Neural progenitor cell (in vitro differentiated cells): ENCODE data around the gene NFXL1.

ENCODE experiments used
- EZH2 ChIP-seq: fragments of 200-600 bp; sonication (generic); IDR thresholded peaks from 2 replicates; pipeline ENCODE4 v1.6.1; 2017; ENCODE audit warnings: antibody characterized with exemption, mild to moderate bottlenecking, moderate library complexity
- EZH2phosphoT487 ChIP-seq: fragments of 200-600 bp; sonication (generic); IDR thresholded peaks from 2 replicates; pipeline ENCODE4 v1.6.1; 2017; ENCODE audit warnings: antibody characterized with exemption
- TF ChIP-seq, protein P1 (sequence below): fragments of 200-600 bp; sonication (generic); IDR thresholded peaks from 2 replicates; pipeline ENCODE4 v1.5.1; 2017; ENCODE audit warnings: antibody characterized with exemption, mild to moderate bottlenecking

DNA sequence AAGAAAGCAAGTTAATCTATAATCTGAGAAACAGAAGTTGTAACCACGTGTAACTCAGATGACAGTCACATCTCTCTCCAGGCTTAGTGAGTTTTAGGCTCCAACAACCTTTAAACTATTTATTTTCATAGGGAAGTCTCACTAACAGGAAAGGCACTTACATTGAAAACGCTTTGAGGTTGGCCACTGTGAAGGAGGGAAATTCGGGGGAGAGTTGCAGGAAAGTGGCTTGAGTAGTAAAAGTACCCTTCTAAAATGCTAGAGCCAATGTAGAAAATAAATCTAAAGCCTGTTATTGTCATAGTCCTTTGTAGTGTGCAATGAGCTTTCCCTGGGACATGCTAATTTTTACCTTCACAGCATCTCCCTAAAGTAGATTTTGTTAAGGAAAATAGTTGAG, 995 bp upstream of the NFXL1 start:
- TF ChIP-seq, protein P1, sequence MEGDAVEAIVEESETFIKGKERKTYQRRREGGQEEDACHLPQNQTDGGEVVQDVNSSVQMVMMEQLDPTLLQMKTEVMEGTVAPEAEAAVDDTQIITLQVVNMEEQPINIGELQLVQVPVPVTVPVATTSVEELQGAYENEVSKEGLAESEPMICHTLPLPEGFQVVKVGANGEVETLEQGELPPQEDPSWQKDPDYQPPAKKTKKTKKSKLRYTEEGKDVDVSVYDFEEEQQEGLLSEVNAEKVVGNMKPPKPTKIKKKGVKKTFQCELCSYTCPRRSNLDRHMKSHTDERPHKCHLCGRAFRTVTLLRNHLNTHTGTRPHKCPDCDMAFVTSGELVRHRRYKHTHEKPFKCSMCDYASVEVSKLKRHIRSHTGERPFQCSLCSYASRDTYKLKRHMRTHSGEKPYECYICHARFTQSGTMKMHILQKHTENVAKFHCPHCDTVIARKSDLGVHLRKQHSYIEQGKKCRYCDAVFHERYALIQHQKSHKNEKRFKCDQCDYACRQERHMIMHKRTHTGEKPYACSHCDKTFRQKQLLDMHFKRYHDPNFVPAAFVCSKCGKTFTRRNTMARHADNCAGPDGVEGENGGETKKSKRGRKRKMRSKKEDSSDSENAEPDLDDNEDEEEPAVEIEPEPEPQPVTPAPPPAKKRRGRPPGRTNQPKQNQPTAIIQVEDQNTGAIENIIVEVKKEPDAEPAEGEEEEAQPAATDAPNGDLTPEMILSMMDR = no peak
- TF ChIP-seq EZH2phosphoT487 (no peak), EZH2 (no peak)
